Retinal pigment epithelial cell (primary cell): ENCODE data around the gene SSC4D.
"Not testable (repeated sequence)": the region's sequence is repeated elsewhere in the genome, so short reads cannot be mapped to it uniquely, and the experiment has no call there.

Experiments used
- DNase-seq: peaks from one replicate; pipeline ENCODE4 v3.0.0-alpha.2; 2010; ENCODE audit warnings: low read depth
- H3K4me3 ChIP-seq: 2 replicates; pipeline ENCODE4 v1.5.1; 2011; ENCODE audit warnings: mild to moderate bottlenecking, low read length, control low read depth, moderate library complexity
- TF ChIP-seq, protein P1 (sequence below): conservative IDR thresholded peaks from 2 replicates; pipeline ENCODE4 v1.5.1; 2011; ENCODE audit warnings: low read depth, low read length, control low read depth, inconsistent platforms

SSC4D gene

GRCh38 chr7:76430211-76430610 is 20.7 kb upstream of the SSC4D start:
- DNase-seq: no peak
- H3K4me3 ChIP-seq: no peak overlapping the region
- TF ChIP-seq, protein P1, sequence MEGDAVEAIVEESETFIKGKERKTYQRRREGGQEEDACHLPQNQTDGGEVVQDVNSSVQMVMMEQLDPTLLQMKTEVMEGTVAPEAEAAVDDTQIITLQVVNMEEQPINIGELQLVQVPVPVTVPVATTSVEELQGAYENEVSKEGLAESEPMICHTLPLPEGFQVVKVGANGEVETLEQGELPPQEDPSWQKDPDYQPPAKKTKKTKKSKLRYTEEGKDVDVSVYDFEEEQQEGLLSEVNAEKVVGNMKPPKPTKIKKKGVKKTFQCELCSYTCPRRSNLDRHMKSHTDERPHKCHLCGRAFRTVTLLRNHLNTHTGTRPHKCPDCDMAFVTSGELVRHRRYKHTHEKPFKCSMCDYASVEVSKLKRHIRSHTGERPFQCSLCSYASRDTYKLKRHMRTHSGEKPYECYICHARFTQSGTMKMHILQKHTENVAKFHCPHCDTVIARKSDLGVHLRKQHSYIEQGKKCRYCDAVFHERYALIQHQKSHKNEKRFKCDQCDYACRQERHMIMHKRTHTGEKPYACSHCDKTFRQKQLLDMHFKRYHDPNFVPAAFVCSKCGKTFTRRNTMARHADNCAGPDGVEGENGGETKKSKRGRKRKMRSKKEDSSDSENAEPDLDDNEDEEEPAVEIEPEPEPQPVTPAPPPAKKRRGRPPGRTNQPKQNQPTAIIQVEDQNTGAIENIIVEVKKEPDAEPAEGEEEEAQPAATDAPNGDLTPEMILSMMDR: no peak

- no peak overlapping the region for H3K4me3 ChIP-seq
- no peak for DNase-seq
- TF ChIP-seq, protein P1: no peak
These were observed 19.6 kb upstream of the SSC4D start for GRCh38 chr7:76428868-76429805.

DNA sequence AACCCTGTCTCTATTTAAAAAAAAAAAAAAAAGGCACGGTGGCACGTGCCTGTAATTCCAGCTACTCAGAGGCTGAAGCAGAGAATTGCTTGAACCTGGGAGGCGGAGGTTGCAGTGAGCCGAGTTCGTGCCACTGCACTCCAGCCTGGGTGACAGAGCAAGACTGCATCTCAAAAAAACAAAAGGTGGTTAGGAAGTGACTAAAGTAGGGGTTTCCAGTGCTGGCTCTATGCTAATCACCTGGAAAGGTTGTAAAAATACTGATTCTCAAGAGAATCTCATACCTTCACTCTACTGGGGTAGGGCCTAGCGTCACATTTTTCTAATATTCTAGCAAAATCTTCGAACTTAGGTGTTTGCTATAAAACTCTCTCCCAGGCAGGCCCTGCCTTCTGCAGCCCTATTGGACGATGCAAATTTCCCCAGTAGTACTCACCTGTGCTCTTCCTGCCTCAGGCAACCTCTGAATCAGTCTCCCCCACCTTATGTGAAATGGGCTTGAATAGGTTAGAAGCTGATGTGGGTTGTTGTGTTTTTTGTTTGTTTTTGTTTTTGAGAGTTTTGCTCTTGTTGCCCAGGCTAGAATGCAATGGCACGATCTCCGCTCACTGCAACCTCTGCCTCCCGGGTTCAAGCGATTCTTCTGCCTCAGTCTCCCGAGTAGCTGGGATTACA is 18.8 kb upstream of the SSC4D start:
- H3K4me3 ChIP-seq: no peak overlapping the region
- no peak for DNase-seq
- TF ChIP-seq, protein P1: no peak

GRCh38 chr7:76427635-76428034 is 18.1 kb upstream of the SSC4D start:
- DNase-seq: no peak
- TF ChIP-seq, protein P1: no peak
- no peak overlapping the region for H3K4me3 ChIP-seq

GRCh38 chr7:76426246-76426645 is 16.7 kb upstream of the SSC4D start:
- TF ChIP-seq, protein P1: no peak
- H3K4me3 ChIP-seq: no peak overlapping the region
- DNase-seq: no peak

- H3K4me3 ChIP-seq, DNase-seq: not testable (repeated sequence)
These were observed 16.1 kb upstream of the SSC4D start for GRCh38 chr7:76425558-76425957.

DNA sequence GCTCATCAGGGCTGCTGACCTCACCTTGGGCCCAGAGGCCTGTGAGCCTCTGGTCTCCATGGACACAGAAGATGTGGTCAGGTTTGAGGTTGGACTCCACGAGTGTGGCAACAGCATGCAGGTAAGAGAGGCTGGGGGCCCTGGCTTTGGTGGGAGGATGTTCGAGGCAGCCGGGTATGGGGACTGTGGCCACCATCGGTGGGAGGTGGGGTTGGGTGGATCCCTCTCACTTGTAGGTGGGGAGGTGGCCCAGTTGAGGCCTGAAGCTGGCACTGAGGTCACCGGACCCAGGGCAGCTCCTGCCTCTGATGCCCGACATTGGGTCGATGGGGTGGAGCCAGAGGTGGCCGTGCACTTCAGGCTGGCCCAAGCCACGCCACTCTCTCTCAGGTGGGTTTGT is 15.7 kb upstream of the SSC4D start:
- H3K4me3 ChIP-seq: no peak overlapping the region
- TF ChIP-seq, protein P1: no peak
- no peak for DNase-seq
